Esophagus muscularis mucosa (tissue), 4 donors: Measurements from ENCODE around the gene ANO3.

ENCODE experiments used
- CTCF ChIP-seq, 3 experiments: fragments of 200-600 bp in 2 of 3; fragments of 450-650 bp in 1 of 3; sonication (generic) in 2 of 3; IDR thresholded peaks; one replicate each; pipeline ENCODE4 v1.5.1; 2017 to 2019; ENCODE audit warnings: antibody characterized with exemption in 3 of 3, mild to moderate bottlenecking in 2 of 3, moderate library complexity in 1 of 3
- EP300 ChIP-seq: sonication (generic); formaldehyde crosslinking; IDR thresholded peaks from one replicate; pipeline ENCODE4 v1.6.1; 2017; ENCODE audit warnings: antibody characterized with exemption
- POLR2A ChIP-seq: fragments of 450-650 bp; IDR thresholded peaks from one replicate; pipeline ENCODE4 v1.6.1; 2017; ENCODE audit warnings: antibody characterized with exemption, moderate library complexity, mild to moderate bottlenecking, low read depth
- POLR2AphosphoS5 ChIP-seq, 2 donors: sonication (generic); formaldehyde crosslinking; IDR thresholded peaks; one replicate each; pipeline ENCODE4 v1.6.1; 2017; ENCODE audit warnings: antibody characterized with exemption in 2 of 2

- no peak for TF ChIP-seq CTCF (IDR thresholded peaks at IDR 0.05)
- TF ChIP-seq POLR2A, result no peak
- no peak for TF ChIP-seq POLR2AphosphoS5 (IDR thresholded peaks at IDR 0.05)
- no peak for TF ChIP-seq EP300
Measured at GRCh38 chr11:26473216-26474194, 141.6 kb downstream of the ANO3 start.
